Measurements from ENCODE around the gene DCAF5. TPM values are rescaled to one million over a fixed set of nuclear protein-coding genes. Genes with fewer than 3 reads are reported as not detected.

The DCAF5 gene
- total and polyA plus RNA-seq, 2 experiments from 2014 or later = 50.0 to 58.2 TPM

DNA sequence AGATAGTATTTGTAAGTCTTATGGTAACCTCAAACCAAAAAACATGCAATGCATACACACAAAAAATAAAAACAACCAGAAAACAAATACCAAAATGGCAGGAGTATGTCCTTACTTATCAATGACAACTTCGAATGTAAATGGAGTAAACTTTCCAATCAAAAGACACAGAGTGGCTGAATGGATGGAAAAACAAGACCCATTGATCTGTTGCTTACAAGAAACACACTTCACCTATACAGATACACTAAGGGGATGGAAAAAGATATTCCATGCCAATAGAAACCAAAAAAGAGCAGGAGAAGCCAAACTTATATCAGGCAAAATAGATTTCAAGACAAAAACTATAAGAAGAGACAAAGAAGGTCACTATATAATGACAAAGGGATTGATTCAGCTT lies 8.7 kb upstream of the DCAF5 start:
- H3K9me3 ChIP-seq (ENCODE audit: low read depth) = no peaks in the 10 kb centered on the region
- H3K4me3 ChIP-seq = no peak overlapping the region
- no peak overlapping the region for H3K27ac ChIP-seq
- no peaks in the 10 kb centered on the region for H3K4me1 ChIP-seq (ENCODE audit: low read depth)
- TF ChIP-seq, protein P1, sequence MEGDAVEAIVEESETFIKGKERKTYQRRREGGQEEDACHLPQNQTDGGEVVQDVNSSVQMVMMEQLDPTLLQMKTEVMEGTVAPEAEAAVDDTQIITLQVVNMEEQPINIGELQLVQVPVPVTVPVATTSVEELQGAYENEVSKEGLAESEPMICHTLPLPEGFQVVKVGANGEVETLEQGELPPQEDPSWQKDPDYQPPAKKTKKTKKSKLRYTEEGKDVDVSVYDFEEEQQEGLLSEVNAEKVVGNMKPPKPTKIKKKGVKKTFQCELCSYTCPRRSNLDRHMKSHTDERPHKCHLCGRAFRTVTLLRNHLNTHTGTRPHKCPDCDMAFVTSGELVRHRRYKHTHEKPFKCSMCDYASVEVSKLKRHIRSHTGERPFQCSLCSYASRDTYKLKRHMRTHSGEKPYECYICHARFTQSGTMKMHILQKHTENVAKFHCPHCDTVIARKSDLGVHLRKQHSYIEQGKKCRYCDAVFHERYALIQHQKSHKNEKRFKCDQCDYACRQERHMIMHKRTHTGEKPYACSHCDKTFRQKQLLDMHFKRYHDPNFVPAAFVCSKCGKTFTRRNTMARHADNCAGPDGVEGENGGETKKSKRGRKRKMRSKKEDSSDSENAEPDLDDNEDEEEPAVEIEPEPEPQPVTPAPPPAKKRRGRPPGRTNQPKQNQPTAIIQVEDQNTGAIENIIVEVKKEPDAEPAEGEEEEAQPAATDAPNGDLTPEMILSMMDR (IDR thresholded peaks at IDR 0.05; ENCODE audit: low read depth, low read length) = no peak
- no peak for DNase-seq (ENCODE audit: low read depth in 1 of 2, low spot score in 1 of 2)
- no peaks in the 10 kb centered on the region for H3K36me3 ChIP-seq
- no peaks in the 10 kb centered on the region for H3K27me3 ChIP-seq

GRCh38 chr14:69156224-69156623 lies 3.3 kb upstream of the DCAF5 start:
- H3K9me3 ChIP-seq (ENCODE audit: low read depth) = no peaks in the 10 kb centered on the region
- no peak overlapping the region for H3K27ac ChIP-seq
- TF ChIP-seq, protein P1 (IDR thresholded peaks at IDR 0.05; ENCODE audit: low read depth, low read length) = no peak
- peaks cover 4% of the 10 kb centered on the region for H3K4me1 ChIP-seq (ENCODE audit: low read depth)
- no peaks in the 10 kb centered on the region for H3K27me3 ChIP-seq
- H3K36me3 ChIP-seq = no peaks in the 10 kb centered on the region
- H3K4me3 ChIP-seq = no peak overlapping the region
- no peak for DNase-seq (ENCODE audit: low read depth in 1 of 2, low spot score in 1 of 2)

DNA sequence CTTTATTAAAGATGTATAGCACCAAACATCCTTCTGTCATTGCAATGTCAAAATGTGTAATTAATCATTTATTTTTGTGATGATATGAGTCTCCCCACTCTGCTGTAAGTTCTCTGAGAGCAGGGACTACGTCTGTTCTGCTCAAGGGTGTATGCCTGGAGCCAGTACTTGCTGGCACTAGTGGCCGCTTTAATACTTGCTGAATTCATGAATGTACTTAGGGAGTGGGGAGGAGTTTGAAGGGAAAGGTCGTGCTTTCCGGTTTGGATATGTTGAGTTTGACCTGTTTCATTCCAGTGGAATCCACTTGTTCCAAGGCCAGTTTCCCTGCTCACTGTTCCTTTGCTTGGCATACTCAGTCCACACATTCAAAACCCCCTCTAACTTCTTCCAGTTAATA lies 1.9 kb upstream of the DCAF5 start:
- Histone ChIP-seq H3K4me1 (ENCODE audit: low read depth) (peaks cover 4% of the 10 kb centered on the region), H3K36me3 (no peaks in the 10 kb centered on the region), H3K27ac (no peak overlapping the region), H3K27me3 (no peaks in the 10 kb centered on the region), H3K9me3 (ENCODE audit: low read depth) (no peaks in the 10 kb centered on the region), H3K4me3 (no peak overlapping the region)
- DNase-seq (ENCODE audit: low read depth in 1 of 2, low spot score in 1 of 2) = peak; percentile 45 to 48
- TF ChIP-seq, protein P1 (IDR thresholded peaks at IDR 0.05; ENCODE audit: low read depth, low read length) = no peak

DNA sequence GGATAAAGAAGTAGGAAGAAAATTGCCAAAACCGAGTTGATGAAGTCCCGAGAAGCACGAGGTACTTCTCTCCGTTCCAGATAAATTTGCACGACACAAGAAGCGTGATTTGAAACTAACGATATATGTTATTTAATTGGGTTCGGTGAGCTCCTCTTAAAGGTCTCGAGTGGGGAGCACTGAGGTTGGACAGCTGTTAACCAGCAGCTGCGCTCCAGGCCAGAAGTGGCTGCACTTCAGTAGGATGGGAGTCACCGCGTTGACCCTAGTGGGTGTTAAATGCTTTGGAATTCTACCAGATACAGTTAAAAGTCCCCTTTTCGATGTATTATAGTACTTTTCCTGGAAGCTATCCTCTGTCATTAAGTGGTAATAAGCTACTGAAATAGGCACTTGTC lies 953 bp upstream of the DCAF5 start:
- no peaks in the 10 kb centered on the region for H3K9me3 ChIP-seq (ENCODE audit: low read depth)
- DNase-seq (ENCODE audit: low read depth in 1 of 2, low spot score in 1 of 2) = peak; percentile 27 to 45

DNA sequence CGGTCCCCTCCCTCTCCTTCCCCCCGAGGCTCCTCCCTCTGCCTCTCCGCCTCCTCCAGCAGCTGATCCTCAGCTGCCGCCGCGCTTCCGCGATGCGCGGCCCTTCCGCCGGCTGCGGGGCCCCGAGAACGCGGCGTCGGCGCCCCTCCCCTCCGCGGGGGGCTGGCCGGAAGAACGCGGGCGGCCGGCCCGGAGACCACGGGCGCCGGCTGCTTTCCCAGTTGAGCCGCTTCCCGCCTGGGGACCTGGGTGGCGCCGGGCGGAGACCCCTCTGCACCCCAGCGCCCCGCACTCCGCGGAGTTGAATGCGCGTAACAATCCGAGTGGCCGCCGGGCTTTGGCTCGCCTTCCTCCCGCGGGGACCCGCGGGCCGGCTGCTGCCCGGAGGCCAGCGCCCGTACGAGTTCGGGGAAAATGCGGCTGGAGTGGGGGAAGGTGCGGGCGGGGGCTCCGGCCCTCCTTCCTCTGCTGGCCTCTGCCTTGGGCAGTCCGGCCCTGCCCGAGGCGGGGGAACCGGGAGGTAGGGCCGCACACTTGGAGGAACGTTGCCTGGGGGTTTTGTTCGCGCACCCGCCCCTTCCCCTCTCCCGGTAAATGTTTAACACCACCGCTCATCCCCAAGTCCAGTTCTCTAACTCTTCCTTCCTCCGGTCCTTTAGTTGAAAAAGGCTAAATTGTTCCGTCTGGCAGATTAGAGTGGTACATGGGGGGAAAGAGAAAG lies 393 bp upstream of the DCAF5 start:
- H3K27me3 ChIP-seq = no peaks in the 10 kb centered on the region
- peak overlapping the region; percentile 82 for H3K4me3 ChIP-seq
- TF ChIP-seq, protein P1 (IDR thresholded peaks at IDR 0.05; ENCODE audit: low read depth, low read length) = no peak
- H3K9me3 ChIP-seq (ENCODE audit: low read depth) = no peaks in the 10 kb centered on the region
- peaks cover 4% of the 10 kb centered on the region for H3K4me1 ChIP-seq (ENCODE audit: low read depth)
- peak overlapping the region; percentile 90 for H3K27ac ChIP-seq
- H3K36me3 ChIP-seq = no peaks in the 10 kb centered on the region
- DNase-seq (ENCODE audit: low read depth in 1 of 2, low spot score in 1 of 2) = peak in 1 of 2 donors; percentile 97

More for the DNA sequence above, 953 bp upstream of the DCAF5 start:
- Histone ChIP-seq H3K27ac (peak overlapping the region; percentile 90), H3K4me1 (ENCODE audit: low read depth) (peaks cover 4% of the 10 kb centered on the region), H3K27me3 (no peaks in the 10 kb centered on the region), H3K4me3 (peak overlapping the region; percentile 82), H3K36me3 (no peaks in the 10 kb centered on the region)
- TF ChIP-seq, protein P1 (IDR thresholded peaks at IDR 0.05; ENCODE audit: low read depth, low read length) = no peak

Data from cardiac muscle cell (in vitro differentiated cells and primary cell).